IPS-11a (cell line): ENCODE measurements around the gene RAPGEF1.

Experiments used
- H3K4me3 ChIP-seq: one replicate; pipeline ENCODE4 v1.5.1; 2013; ENCODE audit warnings: low read depth, low read length, control low read depth

The RAPGEF1 gene

DNA sequence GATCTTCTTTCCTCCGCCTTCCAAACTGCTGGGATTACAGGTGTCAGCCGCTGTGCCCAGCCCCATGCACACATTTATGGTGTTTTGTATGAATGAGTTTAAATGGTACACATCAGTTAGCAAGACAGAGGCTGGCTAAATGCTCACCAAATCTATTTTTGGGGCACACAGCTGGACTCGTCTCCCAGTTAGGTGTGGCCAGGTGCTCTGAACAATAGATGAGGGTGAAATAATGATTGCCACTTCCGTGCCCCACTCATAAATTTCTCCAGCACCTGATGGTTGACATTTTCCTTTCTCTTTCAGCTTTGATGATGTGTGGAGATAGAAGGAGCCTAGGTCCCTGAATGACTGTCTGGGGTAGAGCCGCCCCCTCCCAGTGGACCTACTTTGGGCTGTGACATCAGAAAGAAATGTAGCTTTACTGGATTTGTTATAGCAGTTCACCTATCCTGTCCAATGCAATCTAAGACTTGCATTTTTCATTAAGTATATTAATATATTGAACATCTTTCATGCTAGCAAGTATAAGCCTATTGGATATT lies 8.6 kb upstream of the RAPGEF1 start:
- no peak overlapping the region for H3K4me3 ChIP-seq

DNA sequence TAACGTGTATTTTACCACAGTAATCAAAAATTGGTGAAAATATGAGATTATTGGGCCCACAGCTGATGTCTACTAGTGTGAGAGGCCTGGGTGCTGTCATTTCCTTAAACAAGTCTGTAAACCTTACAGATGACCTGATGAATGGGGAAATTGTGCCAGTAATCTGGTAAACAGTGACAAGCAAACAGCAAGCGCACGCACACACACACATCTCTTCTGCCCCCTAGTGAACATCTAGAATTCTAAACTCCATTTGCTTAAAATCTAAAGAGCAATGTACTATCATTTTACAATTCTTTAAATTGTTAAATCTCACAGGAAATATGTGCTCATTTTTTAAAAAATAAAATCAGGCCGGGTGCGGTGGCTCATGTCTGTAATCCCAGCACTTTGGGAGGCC lies 7.5 kb upstream of the RAPGEF1 start:
- no peak overlapping the region for H3K4me3 ChIP-seq

DNA sequence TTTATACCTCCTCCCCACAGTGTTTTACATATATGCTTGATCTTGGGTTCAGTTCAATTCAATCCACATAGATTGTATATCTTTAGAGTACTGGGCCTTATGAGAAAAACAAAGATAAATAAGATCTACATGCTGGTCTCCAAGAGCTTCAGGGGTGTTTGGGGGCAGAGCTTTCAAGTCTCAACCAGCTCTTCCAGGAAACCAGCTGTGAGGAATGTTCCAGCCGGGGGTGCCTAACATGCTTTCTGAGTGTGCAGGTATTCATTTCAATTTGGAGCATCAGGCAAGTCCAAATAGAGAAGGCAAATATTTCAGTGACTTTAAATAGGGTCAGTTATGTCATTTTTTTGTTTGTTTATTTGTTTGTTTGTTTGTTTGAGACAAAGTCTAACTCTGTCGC lies 5.7 kb upstream of the RAPGEF1 start:
- no peak overlapping the region for H3K4me3 ChIP-seq

DNA sequence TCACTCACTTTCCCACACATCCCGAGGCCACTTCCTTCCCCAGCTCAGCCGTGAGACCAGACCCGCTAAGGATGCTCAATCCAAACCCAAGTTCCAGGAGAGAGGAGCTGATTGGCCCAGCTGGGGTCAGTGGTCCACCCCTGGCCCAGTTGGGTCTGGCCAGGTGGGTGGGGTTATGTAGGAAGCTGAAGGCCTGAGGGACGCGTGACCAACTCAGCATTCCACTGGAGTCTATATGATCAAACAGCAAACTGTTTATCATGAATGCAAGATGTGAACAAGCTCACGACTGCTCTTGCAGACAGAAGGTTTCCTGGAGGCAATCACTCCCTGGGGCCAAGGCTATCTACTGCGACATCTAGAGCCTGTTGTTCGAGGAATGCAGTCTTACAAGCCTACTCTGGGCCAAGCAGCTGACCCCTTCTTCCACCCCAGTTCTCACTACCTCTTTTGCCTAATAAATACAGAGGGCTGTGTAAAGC lies 4.9 kb upstream of the RAPGEF1 start:
- no peak overlapping the region for H3K4me3 ChIP-seq

DNA sequence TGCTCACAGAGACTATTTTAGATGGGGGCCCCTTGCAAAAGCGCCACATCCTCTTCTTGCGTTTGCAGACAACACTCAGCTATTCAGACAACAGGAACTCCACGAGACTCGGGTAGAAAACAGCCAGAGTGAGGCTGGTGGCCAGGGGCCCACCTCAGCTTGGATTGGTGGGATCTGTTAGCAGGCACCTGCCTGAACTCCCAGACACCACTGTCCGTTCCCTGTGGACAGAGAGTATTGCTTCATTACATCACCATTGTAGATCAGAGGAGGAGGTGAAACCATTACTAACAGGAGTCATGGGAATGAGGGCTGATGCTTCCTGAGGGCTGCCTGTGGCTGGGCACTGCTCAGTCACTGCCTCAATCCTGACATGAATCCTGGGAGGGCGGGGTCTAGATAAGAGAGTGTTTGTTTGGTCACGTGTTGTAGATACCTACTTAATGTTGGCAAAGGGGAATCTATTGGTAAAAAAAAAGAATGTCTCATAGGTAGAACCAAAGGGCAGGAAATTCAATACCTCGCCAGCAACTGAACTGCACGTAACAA lies 4.4 kb upstream of the RAPGEF1 start:
- H3K4me3 ChIP-seq: no peak overlapping the region

DNA sequence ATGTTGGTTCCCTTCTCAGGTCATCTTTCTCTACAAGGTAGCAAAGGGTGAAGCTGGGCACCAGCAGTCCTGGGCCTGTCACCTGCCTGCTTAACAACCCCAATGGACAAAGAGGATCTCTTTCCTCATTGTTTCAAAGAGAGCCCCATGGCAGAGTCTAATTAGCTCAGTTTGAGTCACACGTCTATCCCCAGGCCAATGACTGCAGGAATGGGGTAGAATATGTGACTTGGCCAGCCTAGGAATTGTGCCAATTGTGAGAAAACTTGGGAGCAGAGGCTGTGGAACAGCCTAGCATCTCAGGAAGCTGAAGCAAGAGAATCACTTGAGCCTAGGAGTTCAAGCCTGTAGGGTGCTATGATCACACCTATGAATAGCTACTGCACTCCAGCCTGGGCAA lies 3.6 kb upstream of the RAPGEF1 start:
- no peak overlapping the region for H3K4me3 ChIP-seq

DNA sequence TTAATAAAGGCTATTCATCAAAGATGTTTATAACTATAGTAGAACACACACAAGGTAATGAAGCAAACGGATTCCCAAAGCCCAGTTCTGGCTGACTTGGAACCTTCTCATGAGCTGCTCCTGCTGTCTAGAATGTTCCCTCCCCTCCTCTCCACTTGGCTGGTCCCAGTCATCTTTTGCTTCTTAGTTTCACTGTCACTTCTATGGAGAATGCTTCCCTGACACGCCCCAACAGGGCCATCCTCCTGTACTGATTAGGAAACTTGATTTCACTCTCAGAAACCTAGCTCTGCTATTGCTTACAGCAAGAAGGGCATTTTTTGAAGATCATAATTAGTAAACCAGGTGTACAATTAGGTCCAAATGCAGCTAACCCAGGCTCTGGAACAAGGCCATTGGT lies 3.2 kb upstream of the RAPGEF1 start:
- no peak overlapping the region for H3K4me3 ChIP-seq

DNA sequence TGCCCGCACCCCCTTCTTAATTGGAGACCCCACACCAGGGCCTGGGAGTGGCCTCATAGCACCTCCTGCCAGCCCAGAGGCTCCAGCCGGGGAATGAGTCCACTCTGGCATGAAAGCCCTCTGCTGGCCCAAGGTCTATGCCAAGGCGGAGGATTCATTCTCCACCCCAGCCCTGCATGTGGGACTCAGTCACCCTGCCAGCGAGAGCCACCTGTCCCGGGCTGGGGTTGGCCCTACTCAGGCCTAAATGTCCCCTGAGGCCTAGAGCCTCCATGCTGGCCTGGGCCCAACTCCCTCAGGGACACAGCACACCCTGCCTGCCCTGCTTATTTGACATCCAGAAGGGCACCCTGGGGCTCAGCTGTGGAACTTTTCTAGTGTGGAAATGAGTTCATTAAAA lies 1.0 kb upstream of the RAPGEF1 start:
- no peak overlapping the region for H3K4me3 ChIP-seq

DNA sequence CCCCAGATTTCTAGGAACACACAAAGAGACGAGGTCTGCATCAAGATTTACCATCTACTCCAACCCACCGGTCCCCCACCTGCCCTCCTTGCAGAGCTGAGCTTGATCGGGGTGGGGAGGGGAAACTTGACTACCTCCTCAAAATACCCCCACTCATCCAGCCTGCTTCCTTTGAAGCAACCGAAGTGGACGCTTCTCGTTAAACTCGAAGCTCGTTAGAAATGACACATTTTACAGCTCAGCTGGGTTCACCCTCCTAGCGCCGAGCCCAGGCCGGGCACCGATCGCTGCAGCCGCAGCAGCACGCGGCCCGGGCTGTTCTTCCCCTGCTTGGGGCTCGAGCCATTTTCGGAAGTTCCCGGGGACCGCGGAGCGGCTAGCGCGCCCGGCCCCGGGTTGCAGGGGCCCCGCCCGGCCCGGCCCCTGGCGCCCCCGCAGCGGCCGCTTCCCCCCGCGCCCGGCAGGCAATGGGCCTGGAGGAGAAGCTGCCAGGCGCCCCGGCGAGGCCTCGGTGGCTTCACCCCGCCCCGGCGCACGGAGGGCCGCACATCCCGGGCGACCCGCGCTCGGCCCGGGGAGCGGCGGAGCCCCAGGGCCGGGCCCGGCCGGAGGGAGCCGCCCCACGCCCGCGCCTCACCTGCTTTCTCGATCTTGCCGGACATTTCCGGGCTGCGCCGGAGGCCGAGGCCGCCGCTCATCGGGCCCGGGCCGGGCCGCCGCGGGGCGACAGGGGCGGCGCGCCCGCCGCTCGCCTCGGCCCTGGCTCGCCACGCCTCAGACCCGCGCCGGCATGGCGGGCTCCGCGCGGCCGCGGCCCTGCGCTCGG lies 530 bp downstream of the RAPGEF1 start:
- H3K4me3 ChIP-seq: peak overlapping the region; percentile 70

DNA sequence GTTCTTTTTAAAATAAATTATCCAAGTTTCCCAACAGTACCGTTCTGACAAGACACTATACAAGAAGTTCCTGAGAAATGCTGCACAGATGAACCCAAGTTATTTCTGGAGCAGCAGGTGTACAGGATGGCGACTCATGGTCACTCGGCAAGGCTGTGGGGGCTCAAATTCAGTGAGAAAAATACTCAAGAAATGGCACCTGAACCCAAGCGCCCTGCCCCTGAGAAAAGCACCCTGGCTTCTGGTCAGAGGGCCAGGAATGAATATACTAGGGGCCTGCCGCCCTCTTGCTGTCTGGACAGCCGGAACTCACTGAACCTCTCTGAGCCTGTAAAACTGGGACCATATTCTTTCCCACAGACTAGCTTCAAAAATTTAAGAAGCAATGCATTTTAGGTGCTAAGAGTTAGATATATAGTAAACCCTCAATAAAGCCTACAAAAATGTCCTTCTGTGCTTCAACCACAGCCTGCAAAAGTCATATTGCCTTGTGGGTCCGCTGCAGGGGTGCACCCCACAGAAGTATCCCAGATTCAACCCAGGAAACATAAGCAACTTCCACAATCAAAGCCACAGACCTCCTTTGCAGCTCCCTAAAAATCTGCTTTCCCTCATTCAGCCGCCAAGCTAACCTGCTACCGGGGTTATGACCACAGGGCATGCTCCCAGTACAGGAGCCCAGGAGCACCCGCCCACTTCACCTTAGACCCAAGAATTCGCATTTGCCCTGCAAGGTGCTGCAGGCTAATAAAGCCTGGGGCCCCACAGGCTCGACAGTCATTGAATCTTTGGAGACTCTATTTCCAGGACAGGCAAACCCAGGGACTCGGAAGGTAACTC lies 1.4 kb downstream of the RAPGEF1 start:
- H3K4me3 ChIP-seq: peak overlapping the region; percentile 70

DNA sequence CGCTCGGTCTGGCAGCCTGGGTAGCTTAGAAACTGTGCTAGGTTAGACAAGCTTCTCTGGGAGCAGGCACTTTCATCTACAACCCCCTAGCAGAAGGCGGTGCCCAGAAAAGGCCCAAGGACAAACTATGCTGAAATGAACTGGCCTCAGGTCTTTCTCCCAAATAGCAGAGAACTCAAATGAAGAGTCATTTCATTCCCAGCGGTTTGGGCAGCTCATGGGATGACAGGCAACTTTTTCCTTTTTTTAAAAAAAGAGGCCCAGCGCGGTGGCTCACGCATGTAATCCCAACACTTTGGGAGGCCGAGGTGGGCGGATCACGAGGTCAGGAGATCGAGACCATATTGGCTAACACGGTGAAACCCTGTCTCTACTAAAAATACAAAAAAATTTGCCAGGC lies 2.5 kb downstream of the RAPGEF1 start:
- no peak overlapping the region for H3K4me3 ChIP-seq

DNA sequence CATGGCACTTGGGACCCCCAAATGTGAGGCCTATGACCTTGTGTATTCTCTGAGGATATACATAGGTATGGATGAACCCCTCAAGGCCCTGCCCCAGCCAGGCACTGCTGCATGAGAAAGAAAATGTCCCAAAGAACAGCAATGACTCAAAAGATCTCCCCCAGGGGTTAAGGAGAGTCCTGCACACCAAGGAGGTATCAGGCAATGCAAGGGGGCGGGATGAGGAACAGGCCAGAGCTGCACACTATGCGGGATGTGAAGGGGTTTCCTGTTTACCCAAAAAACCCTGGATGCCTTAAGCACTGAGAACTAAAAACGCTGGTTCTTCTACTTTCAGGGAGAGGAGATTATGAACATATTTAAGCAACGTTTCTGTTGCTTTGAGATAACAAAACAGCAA lies 3.4 kb downstream of the RAPGEF1 start:
- H3K4me3 ChIP-seq: no peak overlapping the region

DNA sequence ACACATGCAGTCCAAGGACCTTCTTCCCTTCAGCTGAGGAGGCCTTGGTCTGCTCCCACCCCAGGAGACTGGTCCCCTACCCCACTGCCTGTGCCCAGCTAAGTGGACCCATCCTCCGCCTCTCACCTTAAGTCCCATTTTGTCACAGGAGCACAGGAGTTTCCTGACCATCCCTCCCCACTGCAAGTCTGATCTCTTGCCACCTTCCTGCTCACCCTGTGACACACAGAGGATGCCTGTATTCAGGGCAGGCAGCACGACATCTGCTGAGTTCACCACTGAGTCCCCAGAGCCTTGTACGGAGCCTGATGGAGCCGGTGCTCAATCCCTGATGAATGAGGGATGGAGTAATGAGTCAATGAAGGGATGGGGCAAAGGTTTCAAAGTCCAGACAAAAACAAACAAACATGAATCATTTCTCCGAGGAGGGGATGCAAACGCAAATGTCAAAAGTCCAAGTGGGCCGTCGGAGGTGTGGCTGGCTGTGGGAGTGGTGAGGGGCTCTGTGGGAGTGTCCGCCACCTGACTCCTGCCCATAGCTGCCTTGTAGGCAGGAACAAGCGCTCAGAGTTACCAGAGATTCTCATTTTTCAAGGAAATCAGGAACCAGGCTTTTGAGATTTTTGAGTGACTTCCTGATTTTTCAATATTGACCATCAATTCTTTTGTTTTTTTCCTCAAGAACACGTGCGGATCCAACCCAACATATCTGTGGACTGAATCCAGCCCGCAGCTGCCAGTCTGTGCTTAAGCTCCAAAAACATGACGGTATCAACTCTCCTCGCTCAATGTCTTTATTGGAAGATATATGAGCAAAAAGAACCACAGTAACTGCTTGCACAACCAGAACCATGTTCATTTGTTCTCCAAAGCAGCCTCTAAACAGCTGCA lies 4.4 kb downstream of the RAPGEF1 start:
- no peak overlapping the region for H3K4me3 ChIP-seq

DNA sequence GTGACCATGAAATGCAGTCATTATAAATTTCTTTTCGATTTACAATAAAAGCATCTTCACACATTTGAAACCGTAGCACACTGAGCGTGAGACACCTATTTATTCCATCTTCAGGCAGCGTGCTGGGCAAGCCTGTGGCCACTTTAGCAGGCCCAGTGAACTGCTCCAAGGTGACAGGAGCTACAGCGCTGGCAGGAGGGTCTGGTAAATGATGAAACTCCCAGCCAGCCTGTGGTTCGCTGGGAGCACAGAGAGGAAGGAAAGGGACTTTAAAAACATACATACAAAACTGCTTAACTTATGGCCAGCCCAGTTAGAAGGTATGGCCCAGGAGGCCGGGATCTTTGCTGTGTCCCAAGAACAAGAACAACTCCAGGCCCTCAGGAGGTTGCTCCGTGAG lies 5.1 kb downstream of the RAPGEF1 start:
- H3K4me3 ChIP-seq: no peak overlapping the region

DNA sequence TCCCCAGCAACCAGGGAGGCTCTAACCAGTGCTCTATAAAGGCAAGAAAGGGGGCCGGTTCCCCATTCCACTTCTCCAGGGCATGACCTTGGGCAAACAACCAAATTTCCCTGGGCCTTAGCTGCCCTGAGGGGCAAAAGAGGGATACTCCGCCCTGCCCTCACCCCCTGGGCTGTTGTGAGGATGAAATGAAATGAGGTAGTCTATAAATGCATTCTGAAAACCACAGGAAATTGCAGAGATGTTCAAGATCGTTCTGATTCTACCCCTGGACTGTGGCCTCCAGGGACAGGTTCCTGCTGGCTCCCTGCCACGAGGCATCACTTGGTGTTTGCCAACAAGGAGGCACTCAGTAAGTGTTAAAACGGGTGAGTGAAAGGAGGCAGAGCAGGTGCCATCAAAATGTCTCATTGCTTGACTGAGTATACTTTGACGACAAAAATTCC lies 5.7 kb downstream of the RAPGEF1 start:
- H3K4me3 ChIP-seq: no peak overlapping the region

DNA sequence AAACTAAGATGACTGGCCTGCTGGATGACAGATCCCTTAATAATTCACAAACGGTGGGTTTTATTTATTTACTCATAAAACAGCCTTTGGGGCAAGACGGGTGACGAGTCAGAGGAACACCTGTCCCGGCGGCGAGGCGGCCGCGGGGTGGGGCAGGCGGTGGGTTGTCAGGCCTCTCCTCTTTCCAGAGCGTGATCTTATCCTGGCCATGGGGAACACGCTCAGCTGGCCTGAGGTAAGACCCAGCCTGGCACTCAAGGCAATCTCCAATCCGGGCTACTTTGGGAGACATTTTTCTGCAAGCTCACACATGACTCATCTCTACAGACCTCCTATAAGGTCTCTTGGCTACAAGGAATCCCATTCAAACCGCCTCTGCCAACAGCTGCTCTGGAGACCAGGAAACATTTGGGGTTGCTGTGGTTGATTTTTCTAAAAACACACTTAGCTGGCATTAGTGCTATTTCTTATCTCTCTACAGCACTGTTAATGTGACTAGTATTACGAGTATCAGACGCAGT lies 6.3 kb downstream of the RAPGEF1 start:
- H3K4me3 ChIP-seq: no peak overlapping the region

DNA sequence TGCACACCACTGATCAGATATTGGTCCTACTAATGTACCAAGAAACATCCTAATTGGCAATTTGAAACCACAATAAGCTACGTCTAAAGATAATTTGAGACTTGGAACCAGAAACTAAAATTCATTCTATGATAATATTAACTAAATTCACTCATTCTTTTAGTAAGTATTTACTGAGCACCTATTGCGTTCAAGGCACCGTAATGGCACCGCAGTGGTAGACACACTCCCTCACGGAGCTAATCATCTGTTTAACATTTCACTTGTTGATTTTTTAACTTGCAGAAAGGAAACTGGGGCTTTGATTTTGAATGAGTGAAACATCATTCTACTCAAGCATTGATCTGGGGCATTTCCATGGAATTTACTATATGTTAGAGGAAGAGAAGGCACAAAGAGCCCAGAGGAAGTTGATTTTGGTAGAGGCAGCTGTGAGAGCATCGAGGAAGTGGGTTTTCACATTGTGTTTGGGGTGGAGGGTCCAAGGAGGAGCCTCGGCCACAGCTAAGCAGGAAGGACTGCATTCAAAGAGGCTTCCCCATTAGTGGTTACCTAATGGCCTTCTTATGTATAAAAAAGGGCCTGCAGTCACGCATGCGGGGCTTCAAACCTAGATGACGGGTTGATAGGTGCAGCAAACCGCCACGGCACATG lies 7.1 kb downstream of the RAPGEF1 start:
- H3K4me3 ChIP-seq: no peak overlapping the region

DNA sequence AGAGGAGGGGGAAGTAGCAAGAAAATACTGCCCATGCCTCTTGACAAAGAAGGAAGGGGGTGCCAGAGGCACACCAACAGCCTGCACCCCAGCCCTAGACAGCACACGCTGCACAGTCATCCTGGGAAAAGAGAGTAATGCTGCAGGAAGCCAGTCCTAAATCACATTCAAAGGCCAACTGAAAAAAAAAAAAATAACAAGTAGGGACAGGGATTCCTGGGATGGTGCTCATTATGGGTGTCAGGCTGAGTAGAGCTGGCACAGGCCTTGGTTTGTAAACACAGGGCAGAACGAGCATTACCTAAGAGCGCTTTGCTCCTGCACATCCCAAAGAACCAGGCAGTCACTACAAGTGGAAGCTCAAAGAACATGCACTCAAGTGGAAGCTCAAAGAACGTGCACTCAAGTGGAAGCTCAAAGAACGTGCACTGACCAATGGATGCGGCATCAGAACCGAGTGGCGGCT lies 7.8 kb downstream of the RAPGEF1 start:
- H3K4me3 ChIP-seq: no peak overlapping the region

DNA sequence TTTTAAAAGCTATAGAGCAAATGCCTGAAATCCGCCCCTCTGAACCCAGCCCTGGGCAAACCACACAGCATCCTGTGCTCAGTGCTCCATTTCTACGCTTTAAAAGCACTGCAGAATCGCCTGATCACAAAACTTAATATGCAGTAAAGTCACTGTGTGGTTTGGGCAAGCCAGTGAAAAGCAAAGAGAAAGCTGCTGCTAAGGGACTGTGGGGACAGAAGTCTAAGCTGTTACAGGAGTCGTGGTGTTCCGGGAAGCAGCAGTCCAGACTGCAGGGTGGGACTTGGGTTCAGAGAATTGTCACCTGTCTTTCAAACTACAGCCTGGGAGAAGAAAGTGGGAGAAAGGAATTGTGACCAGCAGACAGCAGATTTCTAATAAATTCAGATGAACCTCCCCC lies 8.2 kb downstream of the RAPGEF1 start:
- H3K4me3 ChIP-seq: no peak overlapping the region

DNA sequence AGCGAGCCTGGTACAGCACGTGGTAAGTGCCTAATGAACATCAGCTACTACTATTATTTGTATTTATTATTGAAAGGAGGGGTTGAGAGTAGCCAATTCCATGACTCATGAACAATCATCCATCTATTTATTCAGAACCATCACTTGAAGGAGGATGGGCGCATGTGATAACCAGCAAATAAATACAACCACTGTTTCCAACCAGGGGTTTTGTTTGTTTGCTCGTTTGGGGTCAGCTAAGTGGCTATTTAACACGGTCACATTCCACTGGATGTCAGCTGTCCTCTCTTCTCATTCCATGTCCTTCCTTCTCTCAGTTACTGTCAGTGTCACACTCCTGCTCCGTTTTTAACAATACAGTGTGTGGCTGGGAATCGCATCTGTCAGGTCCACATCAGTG lies 8.6 kb downstream of the RAPGEF1 start:
- no peak overlapping the region for H3K4me3 ChIP-seq
